Uterus (tissue), 2 donors: ENCODE results near the gene ANKRD60.

Experiments used
- CTCF ChIP-seq, 4 experiments: fragments of 200-600 bp in 2 of 4; fragments of 450-650 bp in 2 of 4; sonication (generic) in 2 of 4; IDR thresholded peaks; one replicate each; pipeline ENCODE4 v1.5.1; 2016 to 2019; ENCODE audit warnings: antibody characterized with exemption in 4 of 4, mild to moderate bottlenecking in 2 of 4, moderate library complexity in 1 of 4
- POLR2A ChIP-seq, 2 donors: fragments of 450-650 bp; IDR thresholded peaks; one replicate each; pipeline ENCODE4 v1.6.1; 2016; ENCODE audit warnings: antibody characterized with exemption in 2 of 2, mild to moderate bottlenecking in 1 of 2, moderate library complexity in 1 of 2

GRCh38 chr20:58274384-58274783 is 45.9 kb upstream of the ANKRD60 start:
- TF ChIP-seq CTCF (IDR thresholded peaks at IDR 0.05) (no peak), POLR2A (IDR thresholded peaks at IDR 0.05) (no peak)
